SK-N-DZ (cell line): ENCODE measurements around the gene RBM39.
"Not testable (repeated sequence)": the region's sequence is repeated elsewhere in the genome, so short reads cannot be mapped to it uniquely, and the experiment has no call there.

Experiments used
- DNase-seq: peaks from one replicate; pipeline ENCODE4 v3.0.0-alpha.2; 2015; ENCODE audit warnings: low spot score

The RBM39 gene

DNA sequence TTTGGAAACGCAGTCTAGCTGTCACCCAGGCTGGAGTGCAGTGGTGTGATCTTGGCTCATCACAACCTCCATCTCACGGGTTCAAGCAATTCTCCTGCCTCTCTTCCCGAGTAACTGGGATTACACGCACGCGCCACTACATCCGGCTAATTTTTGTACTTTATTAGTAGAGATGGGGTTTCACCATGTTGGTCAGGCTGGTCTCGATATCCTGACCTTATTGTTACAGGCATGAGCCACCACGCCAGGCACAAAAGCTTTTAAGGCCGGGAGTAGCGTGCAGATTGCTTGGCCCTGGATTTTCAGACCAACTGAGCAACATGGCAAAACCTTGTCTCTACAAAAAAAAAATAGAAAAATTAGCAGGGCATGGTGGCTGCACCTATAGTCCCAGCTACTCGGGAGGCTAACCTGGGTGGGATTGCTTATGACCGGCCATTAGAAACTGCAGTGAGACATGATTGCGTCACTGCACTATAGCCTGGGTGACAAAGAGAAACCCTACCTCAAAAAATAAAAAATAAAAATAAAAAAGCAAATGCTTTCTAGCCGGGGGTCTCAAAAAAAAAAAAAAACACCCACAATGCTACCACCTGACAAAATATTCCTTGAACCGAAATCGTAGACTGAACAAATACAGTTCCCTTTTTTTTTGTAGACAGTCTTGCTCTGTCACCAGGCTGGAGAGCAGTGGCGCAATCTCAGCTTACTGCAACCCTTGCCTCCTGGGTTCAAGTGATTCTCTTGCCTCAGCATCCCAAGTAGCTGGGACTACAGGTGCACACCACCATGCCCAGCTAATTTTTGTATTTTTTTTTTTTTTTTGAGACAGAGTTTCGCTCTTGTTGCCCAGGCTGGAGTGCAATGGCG is 15.0 kb downstream of the RBM39 start:
- DNase-seq = no peak

DNA sequence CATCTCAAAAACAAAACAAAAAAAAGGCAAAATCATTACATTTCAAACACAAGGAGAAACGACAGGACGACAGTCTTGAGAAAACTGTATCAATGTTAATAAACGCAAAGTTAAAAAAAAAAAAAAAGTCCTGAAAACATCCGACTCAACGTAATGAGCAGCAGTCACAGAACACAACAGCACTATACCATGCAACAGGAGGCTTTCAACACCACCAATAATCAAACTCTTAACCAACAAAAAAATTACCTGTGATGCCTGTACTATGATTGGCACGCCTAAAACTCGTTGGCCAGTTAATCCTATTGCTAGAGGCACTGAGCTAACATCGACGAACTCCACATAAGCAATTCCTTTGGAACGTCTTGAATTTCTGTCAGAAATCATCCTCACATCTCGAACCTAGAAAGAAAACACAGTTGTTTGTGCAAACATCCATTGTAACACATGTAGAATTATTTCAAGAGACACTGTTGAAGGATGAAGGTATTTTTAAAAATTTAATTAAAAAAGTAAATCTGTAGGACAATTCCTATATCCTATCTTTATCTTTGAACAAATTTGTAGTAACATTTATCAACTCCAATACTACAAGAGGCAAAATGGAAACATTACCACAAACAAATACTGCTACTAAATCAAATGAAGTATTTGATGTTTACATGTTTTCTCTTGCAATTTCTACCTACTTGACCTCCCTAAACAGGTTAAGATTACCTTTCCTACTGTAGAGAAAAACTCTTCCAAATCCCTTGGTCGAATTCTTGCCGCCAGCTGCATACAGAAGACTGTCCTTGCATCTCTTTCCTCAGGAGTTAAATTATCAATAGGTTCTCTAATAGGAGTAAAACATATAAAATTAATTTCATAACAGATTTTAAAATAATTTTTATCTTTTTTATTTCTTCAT is 17.5 kb downstream of the RBM39 start:
- DNase-seq = no peak

DNA sequence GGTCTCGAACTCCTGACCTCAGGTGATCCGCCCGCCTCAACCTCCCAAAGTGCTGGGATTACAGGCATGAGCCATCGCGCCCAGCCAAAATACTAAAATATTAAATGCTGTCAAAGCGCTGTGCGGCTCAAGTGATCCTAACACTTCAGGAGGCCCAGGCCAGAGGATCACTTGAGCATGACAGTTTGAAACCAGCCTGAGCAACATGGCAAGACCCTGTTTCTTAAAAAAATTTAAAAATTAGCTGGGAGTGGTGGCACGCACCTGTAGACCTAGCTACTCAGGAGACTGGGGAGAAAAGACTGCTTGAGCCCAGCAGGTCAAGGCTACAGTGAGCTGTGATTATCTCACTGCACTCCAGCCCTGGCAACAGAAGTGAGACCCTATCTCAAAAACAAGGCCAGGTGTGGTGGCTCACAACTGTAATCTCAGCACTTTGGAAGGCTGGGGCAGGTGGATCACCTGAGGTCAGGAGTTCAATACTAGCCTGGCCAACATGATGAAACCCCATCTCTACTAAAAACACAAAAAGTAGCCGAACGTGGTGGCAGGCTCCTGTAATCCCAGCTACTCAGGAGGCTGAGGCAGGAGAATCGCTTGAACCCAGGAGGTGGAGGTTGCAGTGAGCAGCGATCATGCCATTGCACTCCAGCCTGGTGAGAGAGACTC is 18.3 kb downstream of the RBM39 start:
- not testable (repeated sequence) for DNase-seq

DNA sequence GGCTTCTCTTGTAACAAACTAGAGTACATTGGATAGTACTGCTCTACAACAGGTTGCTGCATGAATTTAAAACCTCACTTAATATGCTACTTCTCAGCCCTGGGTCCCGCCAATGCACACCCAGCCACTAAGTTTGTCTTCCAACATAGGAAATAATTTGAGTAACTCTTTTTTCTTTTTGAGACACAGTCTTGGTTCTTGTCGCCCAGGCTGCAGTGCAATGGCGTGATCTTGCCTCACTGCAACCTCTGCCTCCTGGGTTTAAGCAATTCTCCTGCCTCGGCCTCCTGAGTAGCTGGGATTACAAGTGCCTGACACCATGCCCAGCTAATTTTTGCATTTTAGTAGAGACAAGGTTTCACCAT is 18.8 kb downstream of the RBM39 start:
- DNase-seq = not testable (repeated sequence)

DNA sequence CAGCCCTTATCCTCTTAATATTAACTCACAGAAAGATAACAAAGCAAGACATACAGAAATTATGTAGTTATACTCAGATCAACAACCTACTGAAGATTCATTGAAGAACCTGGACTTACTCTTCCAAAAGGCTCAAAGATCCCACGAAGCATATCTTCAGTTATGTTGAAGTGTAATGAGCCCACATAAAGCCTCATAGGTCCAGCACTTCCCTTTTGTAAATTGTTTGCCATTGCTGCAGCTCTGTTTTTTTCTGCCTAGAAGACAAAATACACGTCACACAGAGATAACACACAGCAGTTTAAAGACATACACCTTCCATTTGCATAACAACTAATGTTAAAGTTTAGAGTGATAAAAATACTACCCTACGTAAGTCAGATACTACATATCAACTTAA is 20.4 kb downstream of the RBM39 start:
- no peak for DNase-seq

DNA sequence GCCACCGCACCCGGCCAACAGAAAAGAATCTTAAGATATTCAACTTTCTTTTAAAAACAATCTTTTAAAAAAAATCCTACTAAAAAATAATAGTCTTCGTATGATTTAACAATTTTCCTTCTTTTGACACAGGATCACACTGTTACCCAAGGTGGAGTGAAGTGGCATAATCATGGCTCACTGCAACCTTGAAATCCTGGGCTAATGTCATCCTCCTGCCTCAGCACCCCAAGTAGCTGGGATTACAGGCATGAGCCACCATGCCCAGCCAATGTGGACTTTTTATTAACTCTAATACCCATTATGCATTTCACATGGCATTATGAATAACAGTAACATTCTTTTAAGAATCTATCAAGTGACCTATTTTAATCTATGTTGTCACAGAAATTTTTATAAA is 20.8 kb downstream of the RBM39 start:
- no peak for DNase-seq

DNA sequence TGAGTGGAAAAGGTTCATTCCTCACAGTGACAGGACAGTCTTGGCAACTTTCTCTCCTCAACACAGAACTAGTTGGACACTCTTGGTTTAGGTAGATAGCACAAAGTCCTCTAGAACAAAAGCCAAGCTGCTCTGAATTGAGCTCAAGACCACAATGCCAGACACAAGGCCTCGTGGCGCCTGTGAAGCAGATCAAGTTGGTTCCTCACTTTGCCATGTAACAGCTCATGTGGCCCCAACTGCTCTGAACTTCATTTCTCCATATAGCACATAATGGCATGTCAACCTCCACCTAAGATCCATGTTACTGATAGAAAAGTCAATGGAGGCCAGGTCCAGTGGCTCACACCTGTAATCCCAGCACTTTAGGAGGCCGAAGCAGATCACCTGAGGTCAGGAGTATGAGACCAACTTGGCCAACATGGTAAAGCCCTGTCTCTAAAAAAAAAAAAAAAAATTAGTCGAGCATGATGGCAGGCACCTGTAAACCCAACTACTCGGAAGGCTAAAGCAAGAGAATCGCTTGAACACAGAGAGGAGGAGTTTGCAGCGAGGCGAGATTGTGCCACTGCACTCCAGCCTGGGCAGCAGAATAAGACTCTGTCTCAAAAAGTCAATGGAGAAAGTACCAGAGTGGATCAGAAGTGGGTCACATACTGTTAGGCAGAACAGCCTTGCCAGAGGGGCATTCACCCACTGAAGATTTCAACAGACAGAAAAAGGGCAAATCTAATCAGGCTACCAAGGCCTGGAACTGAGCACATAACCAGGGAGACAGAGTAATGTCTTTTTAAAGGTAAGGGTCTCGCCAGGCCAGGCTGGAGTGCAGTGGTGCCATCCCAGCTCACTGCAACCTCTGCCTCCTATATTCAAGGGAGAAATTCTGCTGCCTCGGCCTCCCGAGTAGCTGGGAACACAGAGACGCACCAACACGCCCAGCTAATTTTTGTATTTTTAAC is 21.6 kb downstream of the RBM39 start:
- no peak for DNase-seq

DNA sequence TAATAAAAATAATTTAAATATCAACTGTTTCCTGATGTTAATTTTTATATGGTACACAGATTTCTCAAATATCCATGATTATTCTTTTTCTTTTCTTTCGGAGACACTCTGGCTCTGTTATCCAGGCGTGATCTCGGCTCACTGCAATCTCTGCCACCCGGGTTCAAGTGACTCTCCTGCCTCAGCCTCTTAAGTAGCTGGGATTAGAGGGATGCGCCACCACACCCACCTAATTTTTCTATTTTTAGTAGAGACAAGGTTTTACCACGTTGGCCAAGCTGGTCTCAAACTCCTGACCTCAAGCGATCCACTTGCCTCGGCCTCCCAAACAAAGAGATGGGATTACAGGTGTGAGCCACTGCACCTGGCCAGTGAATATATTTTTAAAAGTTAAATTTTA is 22.3 kb downstream of the RBM39 start:
- DNase-seq = no peak

DNA sequence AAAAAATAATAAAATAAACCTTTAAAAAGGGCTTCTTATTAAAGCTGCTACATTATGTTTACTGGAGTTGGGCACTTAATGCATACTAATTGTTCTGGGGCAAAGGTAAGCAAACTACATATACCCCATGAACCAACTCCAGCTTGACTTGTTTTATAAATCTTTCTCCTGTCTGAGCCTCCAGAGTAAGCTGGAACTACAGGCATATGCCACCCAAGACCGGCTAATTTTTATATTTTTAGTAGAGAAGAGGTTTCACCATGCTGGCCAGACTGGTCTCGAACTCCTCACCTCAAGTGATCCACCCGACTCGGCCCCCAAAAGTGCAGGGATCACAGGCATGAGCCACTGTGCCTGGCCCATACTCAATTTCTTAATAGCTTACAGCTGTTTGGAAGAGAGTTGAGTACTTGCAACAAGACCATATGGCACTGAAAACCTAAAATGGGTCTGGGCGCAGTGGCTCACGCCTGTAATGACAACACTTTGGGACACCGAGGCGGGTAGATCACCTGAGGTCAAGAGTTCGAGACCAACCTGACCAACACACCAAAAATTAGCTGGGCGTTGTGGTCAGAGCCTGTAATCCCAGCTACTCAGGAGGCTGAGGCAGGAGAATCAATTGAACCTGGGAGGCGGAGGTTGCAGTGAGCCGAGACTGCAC is 23.0 kb downstream of the RBM39 start:
- DNase-seq = no peak

DNA sequence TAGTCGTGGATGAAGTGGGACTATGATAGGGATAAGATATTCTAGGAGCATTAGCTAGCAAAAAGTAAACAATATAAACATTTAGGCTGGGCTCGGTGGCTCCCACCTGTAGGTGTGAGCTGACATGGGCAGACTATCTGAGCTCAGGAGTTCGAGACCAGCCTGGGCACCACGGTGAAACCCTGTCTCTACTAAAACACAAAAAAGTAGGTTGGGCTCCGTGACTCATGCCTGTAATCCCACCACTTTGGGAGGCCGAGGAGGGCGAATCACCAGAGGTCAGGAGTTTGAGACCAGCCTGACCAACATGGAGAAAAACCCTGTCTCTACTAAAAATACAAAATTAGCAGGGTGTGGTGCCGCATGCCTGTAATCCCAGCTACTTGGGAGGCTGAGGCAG is 23.7 kb downstream of the RBM39 start:
- not testable (repeated sequence) for DNase-seq

DNA sequence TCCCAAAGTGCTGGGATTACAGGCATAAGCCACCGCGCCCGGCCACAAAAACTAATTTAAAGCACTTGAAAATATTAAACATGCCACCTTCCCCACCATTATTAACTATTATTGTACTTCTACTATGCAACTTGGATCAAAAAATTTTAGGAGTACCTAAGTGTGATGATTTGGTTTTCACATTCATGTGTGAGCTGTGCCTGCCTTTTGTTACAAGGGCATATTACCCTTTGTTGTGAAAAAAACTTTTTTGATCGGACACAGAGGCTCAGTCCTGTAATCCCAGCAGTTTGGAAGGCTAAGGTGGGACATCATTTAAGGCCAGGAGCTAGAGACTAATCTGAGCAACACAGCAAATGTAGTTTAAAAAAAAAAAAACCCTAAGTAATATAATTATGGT is 25.7 kb downstream of the RBM39 start:
- no peak for DNase-seq

DNA sequence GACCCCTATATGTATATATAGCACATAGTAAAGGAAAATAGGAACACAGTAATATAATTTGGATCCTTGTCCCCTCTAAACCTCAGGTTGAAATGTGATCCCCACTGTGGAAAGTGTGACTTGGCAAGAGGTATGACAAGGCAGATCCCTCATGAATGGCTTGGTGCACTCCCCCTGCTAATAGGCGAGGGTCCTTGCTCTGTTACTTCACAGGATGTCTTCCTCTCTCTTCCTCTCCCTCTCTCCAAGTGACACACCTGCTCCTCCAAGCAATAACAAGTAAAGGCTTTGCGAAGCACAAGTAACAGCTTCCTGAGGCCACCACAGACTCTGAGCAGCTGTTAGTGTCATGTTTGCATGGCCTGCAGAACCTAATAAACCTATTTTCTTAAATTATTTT is 26.4 kb downstream of the RBM39 start:
- no peak for DNase-seq

DNA sequence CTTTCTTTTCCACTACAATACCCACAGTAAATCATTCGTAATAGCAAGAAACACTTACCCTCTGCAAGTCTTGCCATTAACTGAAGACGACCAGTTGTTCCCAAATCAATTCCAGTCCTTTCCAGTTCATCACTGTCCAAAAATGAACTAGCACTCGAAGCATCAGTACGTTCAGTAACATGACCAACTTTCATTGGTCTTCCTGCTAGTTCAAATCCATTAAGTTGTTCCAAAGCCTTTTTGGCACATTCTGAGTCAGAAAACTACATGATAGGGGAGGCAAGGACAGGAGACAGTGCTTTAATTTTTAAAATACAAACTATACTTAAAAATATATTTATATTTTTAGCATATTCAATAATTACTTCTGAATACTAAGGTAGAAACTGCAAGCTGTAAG is 27.9 kb downstream of the RBM39 start:
- DNase-seq = no peak

DNA sequence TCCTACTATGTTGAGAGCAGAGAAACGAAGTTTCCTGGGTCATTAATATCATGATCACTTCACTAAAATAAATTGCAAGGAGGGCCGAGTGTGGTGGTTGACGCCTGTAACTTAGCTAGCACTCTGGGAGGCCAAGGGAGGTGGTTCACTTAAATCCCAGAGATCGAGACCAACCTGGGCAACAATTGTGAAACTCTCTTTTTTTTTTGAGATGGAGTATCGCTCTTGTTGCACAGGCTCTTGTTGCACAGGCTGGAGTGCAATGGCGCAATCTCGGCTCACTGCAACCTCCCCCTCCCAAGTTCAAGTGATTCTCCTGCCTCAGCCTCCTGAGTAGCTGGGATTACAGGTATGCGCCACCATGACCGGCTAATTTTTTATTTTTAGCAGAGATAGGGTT is 28.9 kb downstream of the RBM39 start:
- not testable (repeated sequence) for DNase-seq

DNA sequence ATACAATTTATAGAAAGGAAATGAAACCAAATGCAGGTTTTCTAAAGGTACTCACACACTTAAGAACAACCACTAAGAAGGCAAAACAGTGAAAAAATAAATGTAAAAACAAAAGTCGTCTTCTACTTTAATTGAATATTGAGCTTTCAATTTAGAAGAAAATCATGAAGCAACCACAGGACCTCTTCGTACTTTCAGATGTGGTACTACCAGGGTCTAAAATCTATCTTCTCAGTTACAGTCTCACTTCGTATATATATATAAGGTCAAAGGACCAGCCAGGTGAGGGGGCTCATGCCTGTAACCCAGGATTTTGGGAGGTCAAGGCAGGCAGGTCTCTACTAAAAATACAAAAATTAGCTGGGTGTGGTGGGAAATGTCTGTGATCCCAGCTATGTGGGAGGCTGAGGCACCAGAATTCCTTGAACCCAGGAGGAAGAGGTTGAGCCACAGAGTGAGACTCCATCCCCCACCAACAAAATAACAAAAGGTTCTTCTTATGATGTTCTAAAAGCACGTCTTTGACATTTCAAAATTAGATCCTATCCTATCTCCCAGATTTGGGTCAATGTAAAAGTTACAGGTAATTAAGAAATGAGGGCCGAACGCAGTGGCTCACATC is 30.4 kb downstream of the RBM39 start:
- DNase-seq = no peak

DNA sequence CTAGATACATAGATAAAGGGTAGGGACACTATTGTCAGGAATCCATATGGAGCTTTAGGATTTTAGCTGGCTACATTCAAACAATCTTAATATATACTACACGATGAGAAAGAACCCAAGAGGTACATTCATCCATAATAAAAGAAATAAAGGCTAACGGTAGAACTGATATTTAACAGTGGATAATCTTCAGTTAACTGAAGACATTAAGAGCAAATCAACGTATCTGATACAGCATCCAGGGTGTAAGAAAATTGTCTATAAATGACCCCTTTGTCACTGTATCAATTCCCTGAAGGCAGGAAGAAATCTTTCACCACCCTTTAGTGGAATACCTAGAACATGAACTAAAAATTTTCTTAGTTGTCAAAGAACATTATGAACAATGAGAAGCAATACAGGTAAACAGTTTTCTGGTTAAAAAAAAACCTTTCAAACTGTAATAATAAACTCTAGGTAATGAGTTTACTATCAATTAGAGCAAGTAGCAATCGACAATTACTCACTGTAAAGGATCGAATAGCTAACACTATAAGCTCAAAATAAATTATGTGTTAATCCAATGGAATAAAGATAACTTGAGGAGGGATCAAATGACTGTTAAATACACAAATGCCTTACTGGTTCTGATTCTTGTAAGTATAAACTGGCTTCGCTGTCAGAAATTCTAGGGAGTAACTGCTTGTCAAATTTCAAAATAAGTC is 31.0 kb downstream of the RBM39 start:
- no peak for DNase-seq

DNA sequence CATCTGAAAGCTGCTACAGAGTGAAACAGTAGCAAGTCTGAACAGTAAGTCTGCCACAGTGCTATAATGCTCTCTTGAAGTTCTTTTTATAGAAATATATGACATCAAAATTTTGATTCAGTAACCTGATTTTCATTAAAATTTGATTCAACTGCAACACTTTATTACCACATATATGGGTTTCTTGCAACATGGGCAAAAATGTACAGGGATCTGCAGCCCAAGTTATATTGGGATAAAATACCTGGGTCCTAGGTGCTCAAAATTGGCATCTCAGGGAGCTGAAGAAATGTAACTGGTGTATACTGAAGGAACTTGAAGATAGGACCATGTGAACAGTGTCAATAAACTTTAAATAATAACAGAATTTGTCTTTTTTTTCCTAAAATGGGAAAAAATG is 32.0 kb downstream of the RBM39 start:
- DNase-seq = no peak

DNA sequence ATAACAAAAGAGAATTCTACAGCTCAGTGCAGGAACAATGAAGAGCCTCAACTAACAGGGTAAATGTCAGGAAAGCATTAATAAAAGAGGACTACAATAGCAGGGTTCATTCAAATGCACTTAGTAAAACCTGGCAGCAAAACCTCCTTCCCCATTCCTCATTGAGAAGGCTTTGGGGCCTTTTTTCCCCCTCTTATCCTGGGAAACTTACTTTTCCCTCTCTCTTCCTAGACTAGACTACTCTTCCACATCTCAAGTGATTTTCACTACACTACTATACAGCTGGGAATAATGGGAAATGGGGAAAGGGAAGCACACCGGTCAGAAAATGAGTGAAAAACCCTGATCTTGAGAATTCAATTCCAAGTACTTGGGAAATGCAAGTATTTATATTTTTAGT is 32.8 kb downstream of the RBM39 start:
- no peak for DNase-seq

DNA sequence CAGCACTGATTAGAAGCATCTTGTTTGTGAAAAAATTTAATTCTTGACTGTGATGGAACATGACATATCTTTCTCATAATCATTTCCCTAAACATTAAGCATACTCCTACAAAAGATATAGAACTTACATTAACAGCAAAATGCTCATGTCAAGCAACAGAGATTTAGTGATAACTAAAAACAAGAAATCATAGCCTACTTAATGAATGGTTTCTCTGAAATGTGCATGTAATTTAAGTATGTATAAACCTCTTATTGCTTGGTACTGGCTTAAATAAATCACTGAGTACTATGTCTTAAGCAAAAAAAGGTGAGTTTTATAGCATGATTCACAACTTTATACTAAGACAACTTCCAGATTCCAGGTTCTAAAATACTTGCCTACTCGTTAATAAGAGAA is 33.6 kb downstream of the RBM39 start:
- no peak for DNase-seq
